Activated CD4-positive, CD25-positive, alpha-beta regulatory T cell treated with anti-CD3 and anti-CD28 coated beads, Interleukin-2, amount 50 U/mL, for 16 hours (primary cell): Measurements from ENCODE around the gene SEPTIN8.
"Not testable (repeated sequence)": the region's sequence is repeated elsewhere in the genome, so short reads cannot be mapped to it uniquely, and the experiment has no call there.

Source experiments
- DNase-seq: peaks from one replicate; pipeline ENCODE4 v3.0.0-alpha.2; 2020; ENCODE audit warnings: low read depth, low spot score

SEPTIN8 gene

DNA sequence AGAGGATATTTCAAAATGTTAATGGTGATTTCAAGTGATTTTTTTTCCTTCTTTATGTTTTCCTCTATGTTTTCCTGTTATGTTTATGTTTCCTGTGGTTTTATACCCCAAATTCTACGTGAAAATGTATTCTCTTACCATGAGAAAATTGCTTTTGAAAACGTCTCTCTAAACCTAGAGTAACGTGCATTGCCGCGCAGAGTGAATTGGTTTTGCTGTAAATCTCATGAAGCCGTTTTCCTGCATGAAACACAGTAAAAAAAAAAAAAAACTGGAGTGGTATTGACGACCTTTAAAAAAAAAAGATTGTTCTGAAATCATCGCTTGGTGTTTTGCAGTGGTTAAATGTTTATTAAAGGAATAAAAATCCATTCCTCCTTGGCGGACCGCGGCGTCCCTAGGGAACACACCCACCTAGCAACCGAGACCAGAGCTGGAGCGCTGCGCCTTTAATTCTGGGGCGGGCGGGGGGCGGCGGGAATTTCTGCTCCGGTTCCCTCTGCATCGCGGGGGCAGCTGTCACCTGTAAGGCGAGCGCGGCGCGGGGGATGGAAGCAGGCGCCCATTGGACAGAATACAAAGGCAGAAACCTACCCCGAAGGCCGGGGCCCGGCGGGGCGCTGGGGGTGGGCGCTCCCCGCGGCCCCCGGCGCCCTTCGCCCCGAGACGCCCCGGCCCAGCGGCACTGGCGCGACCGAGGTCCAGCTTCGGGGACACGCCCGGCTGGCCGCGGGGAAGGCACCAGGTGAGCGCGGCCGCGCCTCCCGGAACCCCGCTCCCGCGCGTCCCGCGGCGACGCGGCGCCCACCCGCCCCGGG lies 36.0 kb upstream of the SEPTIN8 start, which contains the start of gene SOWAHA:
SOWAHA (plus strand) TSS at position 522 of the 818 bp plus-strand sequence. CDS start 320 bp downstream, outside the sequence.
- DNase-seq, result no peak

- DNase-seq, result no peak
Observed at GRCh38 chr5:132812123-132812765, 35.2 kb upstream of the SEPTIN8 start.

DNA sequence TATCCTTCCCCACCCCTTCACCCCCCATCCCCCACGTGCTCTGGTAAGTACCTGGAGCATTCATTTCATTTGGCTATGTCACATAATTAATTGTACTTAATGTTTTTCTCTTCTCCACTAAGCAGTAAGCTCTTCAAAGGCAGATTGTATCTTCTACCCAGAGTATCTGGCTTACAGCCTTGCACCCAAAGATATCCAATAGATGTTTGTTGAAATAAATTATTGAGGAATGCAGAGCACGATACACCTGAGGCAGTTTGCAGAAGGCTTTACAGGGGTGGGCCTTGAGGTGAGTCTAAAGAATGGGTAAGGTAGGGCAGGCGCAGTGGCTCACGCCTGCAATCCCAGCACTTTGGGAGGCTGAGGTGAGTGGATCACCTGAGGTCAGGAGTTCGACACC lies 33.6 kb upstream of the SEPTIN8 start:
- DNase-seq, result no peak

DNA sequence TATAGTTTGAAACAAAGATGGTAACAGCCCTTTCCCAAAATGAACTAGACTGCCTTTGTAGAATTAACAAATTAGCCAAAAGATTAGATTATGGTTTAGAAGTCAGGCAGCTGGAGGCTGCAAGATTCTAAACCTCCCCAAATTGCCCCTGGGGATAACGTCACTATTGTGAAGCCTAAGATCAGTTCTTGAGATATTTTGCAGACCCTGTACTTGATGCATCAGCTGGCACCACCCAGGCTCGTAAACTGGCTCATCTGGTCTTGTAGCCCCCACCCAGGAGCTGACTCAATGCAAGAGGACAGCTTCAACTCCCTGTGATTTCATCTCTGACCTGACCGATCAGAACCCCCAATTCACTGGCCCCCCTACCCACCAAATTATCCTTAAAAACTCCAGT lies 31.8 kb upstream of the SEPTIN8 start:
- no peak for DNase-seq

DNA sequence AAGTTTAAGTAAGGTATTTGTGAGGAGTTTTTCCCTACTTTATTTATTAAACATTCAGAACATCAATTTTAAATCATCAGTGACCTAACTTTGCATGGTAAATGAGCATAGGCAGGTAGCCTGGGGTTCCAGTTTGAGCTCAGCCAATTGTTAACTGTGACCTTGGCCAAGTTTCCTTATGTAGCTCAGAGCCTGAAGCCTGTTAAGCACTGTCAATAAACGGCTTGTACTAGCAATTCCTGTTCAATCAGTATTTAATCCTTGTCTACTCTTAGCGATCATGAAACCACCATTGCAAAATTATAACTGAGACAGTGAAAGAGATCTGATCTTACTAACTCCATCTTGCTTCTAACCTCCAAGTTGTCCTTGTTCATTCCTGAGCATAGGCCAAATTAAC lies 31.4 kb upstream of the SEPTIN8 start:
- no peak for DNase-seq

- no peak for DNase-seq
Observed at GRCh38 chr5:132807163-132807838, 30.3 kb upstream of the SEPTIN8 start.

DNA sequence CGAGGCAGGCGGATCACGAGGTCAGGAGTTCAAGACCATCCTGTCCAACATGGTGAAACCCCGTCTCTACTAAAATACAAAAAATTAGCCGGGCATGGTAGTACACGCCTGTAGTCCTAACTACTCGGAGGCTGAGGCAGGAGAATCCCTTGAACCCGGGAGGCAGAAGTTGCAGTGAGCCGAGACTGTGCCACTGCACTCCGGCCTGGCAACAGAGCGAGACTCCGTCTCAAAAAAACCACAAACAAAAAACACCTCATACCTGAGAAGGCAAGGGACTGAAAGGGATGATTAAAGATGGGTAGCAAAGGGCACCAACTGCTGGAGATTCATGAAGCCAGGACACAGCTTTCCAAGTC lies 29.7 kb upstream of the SEPTIN8 start:
- DNase-seq, result not testable (repeated sequence)

DNA sequence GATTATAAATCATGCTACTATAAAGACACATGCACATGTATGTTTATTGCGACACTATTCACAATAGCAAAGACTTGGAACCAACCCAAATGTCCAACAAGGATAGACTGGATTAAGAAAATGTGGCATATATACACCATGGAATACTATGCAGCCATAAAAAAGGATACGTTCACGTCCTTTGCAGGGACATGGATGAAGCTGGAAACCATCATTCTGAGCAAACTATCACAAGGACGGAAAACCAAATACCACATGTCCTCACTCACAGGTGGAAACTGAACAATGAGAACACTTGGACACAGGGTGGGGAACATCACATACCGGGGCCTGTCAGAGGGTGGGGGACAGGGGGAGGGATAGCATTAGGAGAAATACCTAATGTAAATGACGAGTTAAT lies 28.8 kb upstream of the SEPTIN8 start:
- DNase-seq, result not testable (repeated sequence)

- not testable (repeated sequence) for DNase-seq
Observed at GRCh38 chr5:132804219-132804618, 27.2 kb upstream of the SEPTIN8 start.

DNA sequence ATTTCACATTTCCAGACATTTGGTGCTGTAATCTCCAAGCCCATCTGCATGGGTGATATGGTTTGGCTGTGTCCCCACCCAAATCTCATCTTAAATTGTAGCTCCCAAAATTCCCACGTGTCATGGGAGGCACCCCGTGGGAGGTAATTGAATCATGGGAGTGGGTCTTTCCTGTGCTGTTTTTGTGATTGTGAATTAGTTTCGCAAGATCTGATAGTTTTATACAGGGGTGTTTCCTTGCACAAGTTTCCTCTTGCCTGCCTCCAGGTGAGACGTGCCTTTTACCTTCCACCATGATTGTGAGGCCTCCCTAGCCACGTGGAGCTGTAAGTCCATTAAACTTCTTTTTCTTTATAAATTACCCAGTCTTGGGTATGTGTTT lies 25.6 kb upstream of the SEPTIN8 start:
- not testable (repeated sequence) for DNase-seq

DNA sequence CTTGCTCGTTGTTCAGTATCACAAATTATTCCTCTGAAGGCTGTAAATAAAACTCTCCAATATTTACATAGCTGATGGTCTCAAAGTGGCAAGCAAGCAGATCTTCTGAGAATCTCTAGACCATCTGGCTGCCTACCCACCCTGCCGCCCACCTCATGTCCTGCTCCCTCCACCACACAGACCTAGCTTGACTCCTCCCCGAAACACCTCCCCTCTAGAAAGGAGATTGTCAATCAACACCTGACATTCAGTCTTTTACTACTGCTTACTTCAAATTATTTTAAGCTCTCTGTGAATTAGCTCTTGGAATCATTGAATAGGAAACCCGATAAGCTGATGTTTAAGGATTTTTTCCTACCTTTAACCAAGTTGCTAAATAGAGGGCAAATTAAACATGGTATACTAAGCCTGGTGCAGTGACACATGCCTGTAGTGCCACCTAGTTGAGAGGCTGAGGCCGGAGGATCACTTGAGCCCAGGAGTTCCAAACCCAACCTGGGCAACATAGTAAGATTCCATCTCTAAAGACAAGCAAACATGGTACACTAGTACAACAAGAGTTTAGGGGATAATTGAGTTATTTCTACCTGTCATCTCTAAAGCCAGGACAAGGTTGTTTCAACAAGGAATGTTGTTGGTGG lies 25.1 kb upstream of the SEPTIN8 start:
- no peak for DNase-seq

- no peak for DNase-seq
Observed at GRCh38 chr5:132800545-132800944, 23.5 kb upstream of the SEPTIN8 start.

GRCh38 chr5:132799392-132799791 lies 22.4 kb upstream of the SEPTIN8 start:
- DNase-seq, result no peak

GRCh38 chr5:132797651-132798050 lies 20.6 kb upstream of the SEPTIN8 start:
- no peak for DNase-seq

GRCh38 chr5:132791026-132791425 lies 14.0 kb upstream of the SEPTIN8 start:
- DNase-seq, result no peak

DNA sequence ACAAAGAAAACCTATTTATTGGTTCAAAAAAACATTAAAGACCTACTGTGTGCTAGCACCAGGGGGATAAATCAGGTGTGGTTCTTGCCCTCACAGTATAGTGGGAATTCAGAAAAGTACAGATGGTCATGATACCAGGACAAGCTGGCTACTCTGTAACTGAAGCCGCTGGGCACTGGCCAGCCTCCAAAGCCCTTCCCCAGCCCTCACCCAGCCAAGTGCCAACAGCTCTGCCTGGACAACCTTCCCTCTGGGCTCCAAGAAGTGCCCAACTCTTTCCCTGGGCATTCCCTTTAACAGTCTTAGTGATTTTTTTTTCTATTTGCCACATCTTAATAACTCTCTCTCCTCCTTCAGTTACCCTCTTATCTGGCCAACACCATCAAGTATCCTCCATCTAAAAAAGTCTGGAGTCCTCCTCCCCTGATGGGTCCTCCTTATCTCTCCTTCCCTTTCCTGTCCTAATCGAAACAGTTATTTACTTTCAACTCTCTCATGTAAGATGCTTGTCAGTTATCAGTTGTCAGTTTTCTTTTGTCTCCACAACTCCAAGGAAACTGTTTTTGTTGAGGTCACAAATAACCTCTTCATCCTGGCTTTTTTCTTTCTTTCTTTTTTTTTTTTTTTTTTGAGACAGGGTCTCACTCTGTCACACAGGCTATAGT lies 13.3 kb upstream of the SEPTIN8 start:
- DNase-seq, result no peak

DNA sequence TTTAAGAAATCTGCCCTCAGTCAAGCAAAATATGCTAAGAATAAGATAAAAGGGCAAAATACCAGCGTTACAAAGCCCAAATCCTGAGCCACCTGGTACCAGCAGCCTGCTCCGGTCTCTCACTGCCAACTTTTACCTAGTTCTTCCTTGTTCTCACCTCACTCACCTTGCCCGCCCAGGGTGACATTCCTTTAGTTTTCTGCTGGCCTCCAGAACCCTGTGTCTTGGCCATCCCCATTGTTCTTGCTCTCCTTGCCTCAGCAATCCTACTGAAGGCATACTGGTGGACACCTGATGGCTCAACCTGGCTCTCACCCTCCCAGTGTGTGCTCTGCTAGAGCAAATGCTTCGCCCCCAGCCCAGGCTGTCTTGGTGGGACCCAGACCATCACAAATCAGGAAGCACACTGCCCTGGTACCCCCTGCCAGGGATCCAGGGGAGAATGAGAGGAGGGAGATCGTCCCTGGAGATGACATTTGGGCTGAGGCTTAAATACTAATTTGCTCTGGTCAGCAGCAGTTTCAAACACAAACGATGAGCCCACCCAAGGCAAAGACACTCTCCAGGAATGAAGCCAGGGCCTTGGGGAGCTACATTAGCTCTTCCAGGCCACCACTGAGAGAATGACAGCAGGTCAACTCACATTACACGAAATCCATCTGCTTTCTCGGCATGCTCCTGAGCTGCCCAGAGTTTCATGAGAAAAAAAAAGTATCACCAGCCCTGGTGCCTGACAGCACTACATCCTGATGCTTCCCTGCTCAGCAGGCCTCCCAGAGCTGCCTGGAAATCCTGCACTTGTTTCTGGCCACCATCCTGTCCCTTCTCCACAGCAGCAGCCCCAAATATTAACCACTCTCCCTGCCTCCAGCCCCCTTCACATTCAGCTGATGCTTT lies 12.2 kb upstream of the SEPTIN8 start:
- no peak for DNase-seq

GRCh38 chr5:132788508-132788907 lies 11.5 kb upstream of the SEPTIN8 start:
- DNase-seq, result no peak

DNA sequence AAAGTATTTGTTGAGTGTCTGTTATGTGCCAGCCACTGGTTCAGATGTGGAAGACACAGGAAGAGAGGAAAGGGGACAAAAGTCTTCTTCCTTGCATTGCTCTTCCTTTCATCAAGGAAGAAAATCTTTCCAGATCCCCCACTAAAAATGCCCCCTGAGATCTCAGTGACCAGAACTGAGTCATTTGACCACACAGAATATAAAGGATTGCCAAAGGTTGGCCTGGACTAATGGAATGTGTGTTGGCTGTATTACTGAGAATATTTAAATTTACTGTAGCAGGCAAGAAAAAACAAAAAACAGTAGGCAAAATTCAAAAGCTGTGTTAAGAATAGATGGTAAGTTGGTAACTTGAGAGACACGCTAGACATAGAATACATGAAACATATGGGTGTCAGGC lies 10.0 kb upstream of the SEPTIN8 start:
- DNase-seq, result no peak

GRCh38 chr5:132785864-132786263 lies 8.8 kb upstream of the SEPTIN8 start:
- no peak for DNase-seq

DNA sequence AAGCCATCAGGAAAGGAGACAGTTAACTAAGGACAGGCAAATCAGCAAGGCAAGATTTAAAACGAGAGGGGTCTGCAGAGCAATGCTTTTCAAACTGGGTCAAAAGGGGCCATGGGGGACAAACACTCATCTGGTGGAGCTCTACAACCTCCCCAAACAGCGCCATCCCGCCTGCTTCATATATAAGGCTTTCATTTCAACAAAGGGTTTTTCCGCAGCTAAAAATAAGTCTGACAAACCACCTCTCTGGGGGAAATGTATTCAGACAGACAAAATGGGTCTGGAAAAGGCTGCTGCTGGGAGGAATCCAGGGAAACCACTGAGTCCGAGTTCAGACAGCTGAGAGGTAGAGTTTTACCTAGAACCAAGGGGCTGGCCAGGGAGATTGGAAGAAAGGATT lies 8.3 kb upstream of the SEPTIN8 start:
- no peak for DNase-seq
